Activated CD4-positive, alpha-beta memory T cell treated with anti-CD3 and anti-CD28 coated beads, Interleukin-2, amount 10 ng/mL, durations not matched to agents 7 days and 5 days (primary cell): ENCODE measurements around the gene ROR2. TPM values are rescaled to one million over a fixed set of nuclear protein-coding genes. Genes with fewer than 3 reads are reported as not detected.
"Not testable (repeated sequence)": the region's sequence is repeated elsewhere in the genome, so short reads cannot be mapped to it uniquely, and the experiment has no call there.

Experiments
- CTCF ChIA-PET: fragments of 350-600 bp; sonication (Branson Sonifier 250); formaldehyde crosslinking; loops from one replicate; lab custom pipeline; 2021; ENCODE audit warnings: antibody characterized with exemption, inconsistent platforms; lab: Charles Lee
- POLR2A ChIA-PET: fragments of 350-600 bp; sonication (Branson Sonifier 250); formaldehyde crosslinking; loops from one replicate; lab custom pipeline; 2021; ENCODE audit warnings: antibody characterized with exemption; lab: Charles Lee
- DNase-seq: peaks from one replicate; pipeline ENCODE4 v3.0.0-alpha.2; 2020
- H3K27ac Mint-ChIP-seq: one replicate; pipeline ENCODE4 v1.8.0; 2021; ENCODE audit warnings: mild to moderate bottlenecking, mixed read lengths
- H3K27me3 Mint-ChIP-seq: one replicate; pipeline ENCODE4 v1.8.0; 2021; ENCODE audit warnings: mixed read lengths
- H3K36me3 Mint-ChIP-seq: one replicate; pipeline ENCODE4 v1.8.0; 2021; ENCODE audit warnings: low read depth, mixed read lengths
- H3K4me1 Mint-ChIP-seq: one replicate; pipeline ENCODE4 v1.8.0; 2021; ENCODE audit warnings: mixed read lengths
- H3K4me3 Mint-ChIP-seq: one replicate; pipeline ENCODE4 v1.8.0; 2021; ENCODE audit warnings: mild to moderate bottlenecking, mixed read lengths
- H3K9me3 Mint-ChIP-seq: one replicate; pipeline ENCODE4 v1.8.0; 2021; ENCODE audit warnings: mixed read lengths
- total RNA-seq, 2 experiments: library from RNA; stranded (reverse); gene quantifications; one replicate each; pipeline ENCODE4 v1.2.3, GENCODE V29; 2021

ROR2 gene
- total RNA-seq, 2 experiments from 2014 or later = 2.1 TPM

DNA sequence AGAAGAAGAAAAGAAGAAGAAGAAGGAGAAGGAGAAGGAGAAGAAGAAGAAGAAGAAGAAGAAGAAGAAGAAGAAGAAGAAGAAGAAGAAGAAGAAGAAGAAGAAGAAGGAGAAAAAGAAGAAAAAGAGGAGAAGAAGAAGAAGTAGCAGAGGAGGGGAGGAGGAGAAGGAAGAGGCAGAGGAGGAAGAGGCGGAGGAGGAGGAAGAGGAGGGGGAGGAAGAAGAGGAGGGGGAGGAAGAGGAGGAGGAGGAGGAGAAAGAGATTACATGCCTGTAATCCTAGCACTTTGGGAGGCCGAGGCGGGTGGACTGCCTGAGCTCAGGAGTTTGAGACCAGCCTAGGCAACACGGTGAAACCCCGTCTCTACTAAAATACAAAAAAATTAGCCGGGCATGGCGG lies 315.2 kb downstream of the ROR2 start:
- POLR2A ChIA-PET, H3K4me3 Mint-ChIP-seq, H3K36me3 Mint-ChIP-seq, H3K27ac Mint-ChIP-seq, CTCF ChIA-PET, H3K4me1 Mint-ChIP-seq, H3K9me3 Mint-ChIP-seq, DNase-seq: not testable (repeated sequence)
- H3K27me3 Mint-ChIP-seq = peaks cover 27% of the 10 kb centered on the region

DNA sequence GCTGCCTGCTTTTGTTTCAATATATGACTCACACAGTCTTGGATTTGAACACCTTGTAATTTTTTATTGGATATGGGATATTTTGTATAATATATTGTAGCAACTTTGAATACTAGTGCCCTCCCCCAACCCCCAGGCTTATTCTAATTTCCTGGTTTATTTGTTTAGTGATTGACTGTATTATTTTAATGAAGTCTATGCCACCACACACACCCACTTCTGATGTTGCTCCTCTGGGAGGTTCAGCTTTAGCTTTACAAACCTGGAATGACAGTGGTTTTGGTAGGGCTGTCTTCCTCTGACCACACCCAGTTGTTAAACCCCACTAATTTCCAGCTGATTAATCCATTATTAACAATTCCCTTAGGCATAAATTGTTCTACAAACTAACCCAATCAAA lies 320.3 kb downstream of the ROR2 start:
- Mint-ChIP-seq H3K27ac (no peak overlapping the region), H3K36me3 (no peaks in the 10 kb centered on the region), H3K27me3 (peaks cover 33% of the 10 kb centered on the region), H3K4me1 (no peaks in the 10 kb centered on the region), H3K4me3 (no peak overlapping the region), H3K9me3 (peaks cover 3% of the 10 kb centered on the region)
- POLR2A ChIA-PET = no interaction called here
- no peak for DNase-seq
- CTCF ChIA-PET = no interaction called here

DNA sequence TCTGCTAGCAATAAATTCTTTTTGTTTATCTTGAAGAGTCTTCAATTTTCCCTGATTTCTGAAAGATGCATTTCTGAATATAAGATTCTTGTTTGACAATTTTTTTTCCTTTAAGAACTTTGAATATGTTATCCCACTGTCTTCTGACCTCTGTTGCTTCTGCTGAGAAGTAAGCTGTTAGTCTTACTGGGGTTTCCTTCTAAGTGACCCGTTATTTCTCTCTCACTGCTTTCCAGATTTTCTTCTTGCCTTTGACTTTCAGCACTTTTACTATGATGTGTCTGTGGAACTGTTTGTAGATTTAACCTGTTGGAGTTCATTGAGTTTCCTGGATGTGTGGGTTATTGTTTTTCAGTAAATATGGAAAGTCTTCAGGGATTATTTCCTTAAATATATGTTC lies 321.1 kb downstream of the ROR2 start:
- ChIA-PET POLR2A (no interaction called here), CTCF (no interaction called here)
- Mint-ChIP-seq H3K4me1 (no peaks in the 10 kb centered on the region), H3K27me3 (peaks cover 30% of the 10 kb centered on the region), H3K4me3 (no peak overlapping the region), H3K27ac (no peak overlapping the region), H3K36me3 (no peaks in the 10 kb centered on the region), H3K9me3 (peaks cover 3% of the 10 kb centered on the region)
- no peak for DNase-seq

DNA sequence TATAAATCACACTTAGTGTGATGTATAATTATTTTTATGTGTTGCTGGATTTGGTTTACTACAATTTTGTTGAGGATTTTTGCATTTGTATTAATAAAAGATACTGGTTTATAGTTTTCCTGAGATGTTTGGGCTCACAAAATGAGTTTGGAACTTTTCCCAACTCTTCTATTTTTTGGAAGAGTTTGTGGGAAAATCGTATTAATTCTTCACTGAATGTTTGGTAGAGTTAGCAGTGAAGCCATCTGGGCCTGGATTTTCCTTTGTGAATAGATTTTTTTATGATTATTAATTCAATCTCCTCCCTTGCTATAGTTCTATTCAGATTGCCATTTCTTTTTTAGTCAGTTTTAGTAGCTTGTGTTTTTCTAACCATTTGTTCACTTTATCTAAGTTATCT lies 324.7 kb downstream of the ROR2 start:
- Mint-ChIP-seq H3K9me3 (peaks cover 3% of the 10 kb centered on the region), H3K4me3 (no peak overlapping the region), H3K27me3 (peaks cover 34% of the 10 kb centered on the region), H3K4me1 (no peaks in the 10 kb centered on the region), H3K36me3 (no peaks in the 10 kb centered on the region), H3K27ac (no peak overlapping the region)
- no peak for DNase-seq
- CTCF ChIA-PET = no interaction called here
- POLR2A ChIA-PET = no interaction called here

DNA sequence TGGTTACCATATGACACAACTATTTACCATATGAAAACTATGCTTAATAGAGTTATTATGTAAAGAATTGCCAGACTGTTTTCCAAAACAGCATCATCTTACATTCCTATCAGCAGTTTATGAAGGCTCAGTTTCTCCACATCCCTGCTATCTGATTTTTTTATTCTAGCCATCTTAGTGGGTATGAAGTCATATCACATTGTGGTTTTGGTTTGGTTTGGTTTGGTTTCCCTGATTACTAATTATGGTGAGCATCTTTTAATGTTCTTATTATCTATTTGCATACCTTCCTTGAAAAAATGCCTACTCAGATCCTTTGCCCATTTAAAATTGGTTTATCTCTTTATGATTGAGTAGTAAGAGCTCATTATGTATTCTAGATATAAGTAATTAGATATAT lies 327.0 kb downstream of the ROR2 start:
- POLR2A ChIA-PET = no interaction called here
- no peak overlapping the region for H3K27ac Mint-ChIP-seq
- no peak for DNase-seq
- H3K4me1 Mint-ChIP-seq = no peaks in the 10 kb centered on the region
- peaks cover 38% of the 10 kb centered on the region for H3K27me3 Mint-ChIP-seq
- no peak overlapping the region for H3K4me3 Mint-ChIP-seq
- CTCF ChIA-PET = no interaction called here
- H3K9me3 Mint-ChIP-seq = no peaks in the 10 kb centered on the region
- H3K36me3 Mint-ChIP-seq = no peaks in the 10 kb centered on the region

DNA sequence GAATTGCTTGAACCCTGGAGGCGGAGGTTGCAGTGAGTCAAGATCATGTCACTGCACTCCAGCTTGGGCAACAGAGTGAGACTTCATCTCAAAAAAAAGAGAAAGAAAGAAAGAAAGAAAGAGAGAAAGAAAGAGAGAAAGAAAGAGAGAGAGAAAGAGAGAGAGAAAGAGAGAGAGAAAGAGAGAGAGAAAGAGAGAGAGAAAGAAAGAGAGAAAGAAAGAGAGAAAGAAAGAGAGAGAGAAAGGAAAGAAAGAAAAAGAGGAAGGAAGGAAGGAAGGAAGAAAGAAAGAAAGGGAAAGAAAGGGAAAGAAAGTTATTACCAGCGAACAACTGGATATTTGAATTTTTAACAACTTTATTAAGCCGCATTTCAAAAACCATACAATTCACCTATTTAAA lies 327.9 kb downstream of the ROR2 start:
- H3K9me3 Mint-ChIP-seq, H3K4me3 Mint-ChIP-seq, H3K4me1 Mint-ChIP-seq, H3K36me3 Mint-ChIP-seq, CTCF ChIA-PET, POLR2A ChIA-PET, H3K27ac Mint-ChIP-seq, DNase-seq: not testable (repeated sequence)
- H3K27me3 Mint-ChIP-seq = peaks cover 37% of the 10 kb centered on the region

DNA sequence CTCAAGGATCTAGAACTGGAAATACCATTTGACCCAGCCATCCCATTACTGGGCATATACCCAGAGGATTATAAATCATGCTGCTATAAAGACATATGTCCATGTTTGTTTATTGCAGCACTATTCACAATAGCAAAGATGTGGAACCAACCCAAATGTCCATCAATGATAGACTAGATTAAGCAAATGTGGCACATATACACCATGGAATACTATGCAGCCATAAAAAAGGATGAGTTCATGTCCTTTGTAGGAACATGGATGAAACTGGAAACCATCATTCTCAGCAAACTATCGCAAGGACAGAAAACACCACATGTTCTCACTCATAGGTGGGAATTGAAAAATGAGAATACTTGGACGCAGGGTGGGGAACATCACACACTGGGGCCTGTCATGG lies 336.0 kb downstream of the ROR2 start:
- H3K27ac Mint-ChIP-seq, POLR2A ChIA-PET, H3K36me3 Mint-ChIP-seq, DNase-seq, H3K4me1 Mint-ChIP-seq, H3K4me3 Mint-ChIP-seq, H3K9me3 Mint-ChIP-seq: not testable (repeated sequence)
- CTCF ChIA-PET = interaction anchor here (0.9 kb wide), 1 partner anchor 54 kb away, joined by 3 read pairs; no protein-coding TSS in a partner anchor
- peaks cover 28% of the 10 kb centered on the region for H3K27me3 Mint-ChIP-seq

DNA sequence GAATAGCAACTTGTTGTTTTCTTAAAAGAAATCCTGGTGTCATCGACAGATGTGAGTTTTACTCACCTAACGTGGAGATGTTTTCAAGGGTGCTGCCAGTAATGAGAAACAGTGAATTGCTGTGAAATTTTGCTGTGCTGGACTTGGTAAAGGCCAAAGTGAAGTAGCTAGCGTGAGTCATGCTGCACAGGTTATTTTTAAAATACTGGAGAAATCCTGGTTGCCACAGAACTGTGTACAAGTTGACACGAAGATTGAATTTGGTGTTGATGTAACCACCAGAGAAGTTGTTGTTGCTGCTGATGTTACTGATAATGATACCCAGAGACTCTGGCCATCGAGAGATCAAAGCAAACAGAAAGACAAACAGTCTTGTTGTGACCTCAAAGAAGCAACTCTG lies 338.4 kb downstream of the ROR2 start:
- Mint-ChIP-seq H3K36me3 (no peaks in the 10 kb centered on the region), H3K27me3 (peaks cover 26% of the 10 kb centered on the region), H3K4me1 (no peaks in the 10 kb centered on the region), H3K4me3 (no peak overlapping the region), H3K9me3 (no peaks in the 10 kb centered on the region), H3K27ac (no peak overlapping the region)
- no peak for DNase-seq
- CTCF ChIA-PET = no interaction called here
- POLR2A ChIA-PET = no interaction called here

DNA sequence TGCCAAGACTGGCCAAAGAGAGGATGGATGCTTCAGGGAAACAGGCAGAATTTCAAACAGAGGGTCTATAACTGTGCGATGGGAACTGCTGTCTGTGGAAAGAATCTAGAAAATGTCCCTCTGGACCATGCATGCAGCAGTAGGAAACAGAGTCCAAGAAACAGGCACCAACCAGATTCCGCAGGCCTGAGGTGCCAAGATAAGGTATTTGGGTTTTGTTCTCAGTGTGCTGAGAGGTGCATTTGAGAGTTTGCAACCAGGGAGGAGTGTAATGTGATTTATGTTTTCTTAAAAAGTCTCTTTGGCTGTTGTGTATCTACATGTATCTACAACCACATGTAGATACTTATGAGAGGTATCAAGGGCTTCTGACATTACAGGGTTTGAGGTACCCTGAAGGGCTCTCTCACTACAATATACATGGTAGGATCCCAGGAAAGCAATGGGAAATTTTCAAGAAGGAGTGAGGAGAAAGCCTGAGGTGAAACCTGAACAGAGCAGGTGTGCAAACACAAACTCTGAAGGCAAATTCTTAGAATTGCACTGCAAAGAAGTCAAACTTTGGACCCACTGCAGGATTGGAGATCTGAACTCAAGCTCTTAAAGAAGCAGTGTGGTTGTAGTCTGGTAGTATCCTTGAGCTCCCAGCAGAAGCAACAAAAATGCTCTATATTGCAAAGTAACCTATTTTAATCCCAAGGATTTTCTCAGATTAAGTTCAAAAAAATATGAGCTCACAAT lies 343.6 kb downstream of the ROR2 start:
- POLR2A ChIA-PET = no interaction called here
- Mint-ChIP-seq H3K36me3 (no peaks in the 10 kb centered on the region), H3K27ac (no peak overlapping the region), H3K9me3 (no peaks in the 10 kb centered on the region), H3K27me3 (peaks cover 18% of the 10 kb centered on the region), H3K4me3 (no peak overlapping the region), H3K4me1 (no peaks in the 10 kb centered on the region)
- no peak for DNase-seq
- CTCF ChIA-PET = no interaction called here

DNA sequence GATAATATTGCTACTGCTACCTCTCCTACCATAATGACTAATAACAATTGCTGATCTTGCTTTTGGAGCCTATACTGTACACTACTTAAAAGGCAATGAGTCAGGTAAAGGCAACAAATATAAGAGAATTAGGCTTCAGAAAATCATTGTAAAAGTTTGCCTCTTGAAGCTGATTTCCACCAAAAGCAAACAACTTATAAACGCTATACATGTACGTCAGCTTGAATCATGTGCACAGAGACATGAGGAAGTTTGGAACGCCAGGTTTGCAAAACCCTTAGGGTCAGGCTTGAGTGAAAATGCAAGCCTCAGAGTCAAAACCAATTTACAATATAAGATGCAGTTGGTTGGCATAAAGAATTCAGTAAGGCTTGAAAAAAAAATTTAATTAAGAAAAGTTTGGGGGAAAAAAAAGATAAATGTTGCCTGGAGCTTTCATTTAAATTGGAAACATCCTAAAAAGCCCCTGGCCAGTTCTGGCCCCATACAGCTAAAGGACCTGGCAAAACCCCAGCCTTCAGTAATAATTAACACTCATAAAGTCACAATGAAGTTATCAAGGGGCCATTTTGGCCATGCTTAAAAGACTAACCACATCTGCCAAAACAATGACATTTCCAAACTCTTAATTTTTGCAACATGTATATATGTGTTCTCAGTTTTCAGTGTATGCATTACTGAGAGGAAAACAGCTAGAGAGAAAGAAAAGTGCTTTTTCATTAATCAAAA lies 345.4 kb downstream of the ROR2 start:
- Mint-ChIP-seq H3K27me3 (peaks cover 15% of the 10 kb centered on the region), H3K27ac (no peak overlapping the region), H3K4me1 (no peaks in the 10 kb centered on the region), H3K36me3 (no peaks in the 10 kb centered on the region), H3K9me3 (no peaks in the 10 kb centered on the region), H3K4me3 (no peak overlapping the region)
- ChIA-PET POLR2A (no interaction called here), CTCF (no interaction called here)
- no peak for DNase-seq

DNA sequence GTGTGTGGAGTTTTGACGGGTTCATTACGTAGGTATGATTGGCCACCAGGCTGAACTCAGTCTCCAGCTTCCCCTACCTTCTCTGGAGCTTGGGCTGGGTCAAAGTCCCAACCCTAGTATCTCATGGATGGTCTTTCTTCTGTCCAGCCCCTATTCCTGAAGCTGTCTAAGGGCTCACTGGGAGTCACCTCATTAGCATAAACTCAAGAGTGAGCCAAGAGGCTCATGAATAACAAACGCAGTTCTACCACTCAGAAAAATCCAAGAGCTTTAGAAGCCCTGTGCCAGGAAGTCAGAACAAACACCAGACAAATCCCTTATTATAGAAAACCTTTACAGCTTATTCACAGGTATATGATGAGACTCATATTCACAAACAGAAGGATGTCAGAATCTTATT lies 346.1 kb downstream of the ROR2 start:
- Mint-ChIP-seq H3K27me3 (peaks cover 15% of the 10 kb centered on the region), H3K27ac (no peak overlapping the region), H3K36me3 (no peaks in the 10 kb centered on the region), H3K4me3 (no peak overlapping the region), H3K9me3 (no peaks in the 10 kb centered on the region), H3K4me1 (no peaks in the 10 kb centered on the region)
- no peak for DNase-seq
- ChIA-PET CTCF (no interaction called here), POLR2A (no interaction called here)

DNA sequence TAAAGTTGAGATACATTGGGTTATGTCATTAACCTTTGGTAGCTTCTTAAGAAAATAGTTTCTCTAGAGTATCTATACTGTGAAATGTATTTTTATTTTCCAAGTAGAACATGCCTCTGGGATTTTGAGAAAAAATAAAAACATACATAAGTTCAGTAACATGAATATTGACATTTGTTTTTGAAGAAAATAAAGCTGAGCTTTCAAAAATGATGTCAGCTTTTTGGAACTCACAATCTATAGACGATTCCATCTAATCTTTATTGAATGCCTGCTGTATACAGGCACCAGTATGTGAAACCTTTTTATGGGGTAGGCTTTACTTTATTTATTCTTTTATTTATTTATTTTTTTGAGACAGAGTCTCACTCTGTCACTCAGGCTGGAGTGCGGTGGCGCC lies 350.5 kb downstream of the ROR2 start:
- peaks cover 17% of the 10 kb centered on the region for H3K27me3 Mint-ChIP-seq
- no peaks in the 10 kb centered on the region for H3K9me3 Mint-ChIP-seq
- no peak overlapping the region for H3K27ac Mint-ChIP-seq
- ChIA-PET CTCF (no interaction called here), POLR2A (no interaction called here)
- H3K4me1 Mint-ChIP-seq = no peaks in the 10 kb centered on the region
- DNase-seq = no peak
- no peak overlapping the region for H3K4me3 Mint-ChIP-seq
- H3K36me3 Mint-ChIP-seq = no peaks in the 10 kb centered on the region

DNA sequence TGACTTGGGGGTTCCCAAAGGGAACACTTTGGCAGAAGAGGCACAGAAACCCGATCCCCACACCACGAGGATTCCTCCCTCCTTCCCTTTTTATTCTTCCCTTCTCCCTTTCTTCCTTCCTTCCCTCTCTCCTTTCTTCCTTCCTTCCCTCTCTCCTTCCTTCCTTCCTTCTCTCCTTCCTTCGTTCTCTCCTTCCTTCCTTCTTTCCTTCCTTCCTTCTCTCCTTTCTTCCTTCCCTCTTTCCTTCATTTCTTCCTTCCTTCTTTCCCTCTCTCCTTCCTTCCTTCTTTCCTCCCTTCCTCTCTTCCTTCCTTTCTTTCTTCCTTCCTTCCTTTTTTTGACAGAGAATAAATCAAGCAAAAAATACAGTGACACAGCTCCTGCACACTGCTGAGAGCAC lies 358.4 kb downstream of the ROR2 start:
- DNase-seq = no peak
- CTCF ChIA-PET = no interaction called here
- no peaks in the 10 kb centered on the region for H3K36me3 Mint-ChIP-seq

DNA sequence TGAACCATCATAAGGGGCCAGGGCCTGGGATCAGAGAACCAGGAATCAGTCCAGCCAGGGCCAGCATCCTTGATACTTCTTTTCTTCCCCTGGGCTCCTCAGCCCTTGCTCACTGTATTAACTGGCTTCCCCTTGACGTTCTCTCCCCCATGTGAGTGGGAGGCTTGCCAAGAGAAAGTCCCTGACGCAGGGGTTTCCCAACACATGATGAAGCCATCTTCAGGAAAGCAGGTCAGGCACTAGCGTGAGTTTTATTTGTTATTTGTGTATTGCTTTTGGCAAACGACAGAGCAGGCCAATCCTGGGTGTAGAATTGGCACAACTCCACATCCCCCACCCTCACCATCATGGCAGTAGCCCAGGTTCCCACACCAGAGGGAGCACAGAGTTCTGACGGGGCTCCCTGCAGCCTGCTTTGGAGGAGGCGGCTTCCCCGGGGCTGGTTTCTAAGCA lies 360.9 kb downstream of the ROR2 start:
- Mint-ChIP-seq H3K4me3 (no peak overlapping the region), H3K4me1 (no peaks in the 10 kb centered on the region), H3K27ac (no peak overlapping the region), H3K9me3 (no peaks in the 10 kb centered on the region), H3K27me3 (peaks cover 22% of the 10 kb centered on the region), H3K36me3 (no peaks in the 10 kb centered on the region)
- ChIA-PET CTCF (no interaction called here), POLR2A (no interaction called here)
- DNase-seq = no peak

More for the DNA sequence above, 358.4 kb downstream of the ROR2 start:
- no peak overlapping the region for H3K27ac Mint-ChIP-seq
- POLR2A ChIA-PET = no interaction called here
- no peaks in the 10 kb centered on the region for H3K4me1 Mint-ChIP-seq
- H3K9me3 Mint-ChIP-seq = no peaks in the 10 kb centered on the region
- peaks cover 28% of the 10 kb centered on the region for H3K27me3 Mint-ChIP-seq
- H3K4me3 Mint-ChIP-seq = no peak overlapping the region
